Lung (tissue), 12 donors: ENCODE measurements around the gene CNKSR1. TPM values are rescaled to one million over a fixed set of nuclear protein-coding genes. Genes with fewer than 3 reads are reported as not detected.

Source experiments
- ATAC-seq: fragments of 200-7000 bp; cut with Tn5 transposase; one replicate; pipeline ENCODE4 v1.9.1; 2020; ENCODE audit warnings: moderate number of reproducible peaks; ENCODE audit not compliant: insufficient read depth, low FRiP score
- DNase-seq, 3 donors: peaks; one replicate each; pipeline ENCODE4 v3.0.0-alpha.2; 2013 to 2017
- H3K27ac ChIP-seq, 2 donors: one replicate each; pipeline ENCODE4 v1.5.1; 2013; ENCODE audit warnings: mild to moderate bottlenecking in 2 of 2, moderate library complexity in 2 of 2, control low read depth in 1 of 2, inconsistent platforms in 1 of 2, low read depth in 1 of 2, low read length in 1 of 2
- H3K27me3 ChIP-seq, 3 donors: one replicate each; pipeline ENCODE4 v1.5.1; 2013; ENCODE audit warnings: low read length in 2 of 3; ENCODE audit not compliant: control insufficient read depth in 3 of 3, insufficient read depth in 3 of 3
- H3K36me3 ChIP-seq, 4 donors: one replicate each; pipeline ENCODE4 v1.5.1; 2013; ENCODE audit warnings: low read length in 4 of 4, mild to moderate bottlenecking in 1 of 4, moderate library complexity in 1 of 4; ENCODE audit not compliant: control insufficient read depth in 4 of 4, insufficient read depth in 4 of 4
- H3K4me1 ChIP-seq, 5 donors: one replicate each; pipeline ENCODE4 v1.5.1; 2013; ENCODE audit warnings: low read length in 5 of 5, mild to moderate bottlenecking in 2 of 5, moderate library complexity in 1 of 5; ENCODE audit not compliant: control insufficient read depth in 5 of 5, insufficient read depth in 5 of 5
- H3K4me3 ChIP-seq: one replicate; pipeline ENCODE4 v1.5.1; 2013; ENCODE audit warnings: mild to moderate bottlenecking, control low read depth, moderate library complexity
- H3K9ac ChIP-seq, 2 donors: one replicate each; pipeline ENCODE4 v1.5.1; 2013; ENCODE audit warnings: low read length in 2 of 2, control low read depth in 1 of 2; ENCODE audit not compliant: insufficient read depth in 1 of 2
- H3K9me3 ChIP-seq, 4 donors: one replicate each; pipeline ENCODE4 v1.5.1; 2013; ENCODE audit warnings: low read length in 3 of 4, mild to moderate bottlenecking in 1 of 4, moderate library complexity in 1 of 4; ENCODE audit not compliant: control insufficient read depth in 4 of 4, insufficient read depth in 3 of 4
- WGBS, 2 donors: extraction: QIAGEN DNeasy Blood & Tissue Kit; methylation state at CpG; one replicate each; pipeline ENCODE4 v1.1.7; 2013; 5-methylcytosine and 5-hydroxymethylcytosine counted together
- polyA plus RNA-seq, 2 donors: library from polyadenylated mRNA; stranded (reverse); fragments of 200-250 nt; gene quantifications; one replicate each; pipeline ENCODE4 v1.2.1, GENCODE V29; 2013
- total RNA-seq, 2 donors: library from RNA; depleted of rRNA in 1 of 2; stranded (reverse); fragments of >200 nt in 1 of 2; gene quantifications; one replicate each; pipeline ENCODE4 v1.2.1, GENCODE V29; 2014 to 2021
- TF ChIP-seq, protein P1 (sequence below): IDR thresholded peaks from 2 replicates; pipeline ENCODE4 v1.5.1; 2012; ENCODE audit warnings: mild to moderate bottlenecking; ENCODE audit errors: control extremely low read depth, extremely low read depth
- donor health status: control.
- donor health status: control.
- donor health status: Bipolar disorder and iron deficiency.
- donor health status: healthy.
- donor health status: DM: yes; HTN: yes; CAD: no.

The CNKSR1 gene
- total and polyA plus RNA-seq, 4 donors: 10.8 to 34.7 (median 28.3) TPM

GRCh38 chr1:26184883-26185282 is 7.6 kb downstream of the CNKSR1 start:
- H3K27ac ChIP-seq: no peak overlapping the region
- H3K27me3 ChIP-seq: no peaks in the 10 kb centered on the region
- H3K36me3 ChIP-seq: peaks cover 0 to 24% (median 0%) of the 10 kb centered on the region in 4 donors
- DNase-seq: no peak
- H3K4me3 ChIP-seq: no peak overlapping the region
- H3K9me3 ChIP-seq: no peaks in the 10 kb centered on the region
- H3K9ac ChIP-seq: no peak overlapping the region
- ATAC-seq: no peak
- TF ChIP-seq, protein P1, sequence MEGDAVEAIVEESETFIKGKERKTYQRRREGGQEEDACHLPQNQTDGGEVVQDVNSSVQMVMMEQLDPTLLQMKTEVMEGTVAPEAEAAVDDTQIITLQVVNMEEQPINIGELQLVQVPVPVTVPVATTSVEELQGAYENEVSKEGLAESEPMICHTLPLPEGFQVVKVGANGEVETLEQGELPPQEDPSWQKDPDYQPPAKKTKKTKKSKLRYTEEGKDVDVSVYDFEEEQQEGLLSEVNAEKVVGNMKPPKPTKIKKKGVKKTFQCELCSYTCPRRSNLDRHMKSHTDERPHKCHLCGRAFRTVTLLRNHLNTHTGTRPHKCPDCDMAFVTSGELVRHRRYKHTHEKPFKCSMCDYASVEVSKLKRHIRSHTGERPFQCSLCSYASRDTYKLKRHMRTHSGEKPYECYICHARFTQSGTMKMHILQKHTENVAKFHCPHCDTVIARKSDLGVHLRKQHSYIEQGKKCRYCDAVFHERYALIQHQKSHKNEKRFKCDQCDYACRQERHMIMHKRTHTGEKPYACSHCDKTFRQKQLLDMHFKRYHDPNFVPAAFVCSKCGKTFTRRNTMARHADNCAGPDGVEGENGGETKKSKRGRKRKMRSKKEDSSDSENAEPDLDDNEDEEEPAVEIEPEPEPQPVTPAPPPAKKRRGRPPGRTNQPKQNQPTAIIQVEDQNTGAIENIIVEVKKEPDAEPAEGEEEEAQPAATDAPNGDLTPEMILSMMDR: no peak
- WGBS, 2 donors: 95 to 96% methylated on average over 21 of the region's 21 CpGs
- H3K4me1 ChIP-seq: no peaks in the 10 kb centered on the region

DNA sequence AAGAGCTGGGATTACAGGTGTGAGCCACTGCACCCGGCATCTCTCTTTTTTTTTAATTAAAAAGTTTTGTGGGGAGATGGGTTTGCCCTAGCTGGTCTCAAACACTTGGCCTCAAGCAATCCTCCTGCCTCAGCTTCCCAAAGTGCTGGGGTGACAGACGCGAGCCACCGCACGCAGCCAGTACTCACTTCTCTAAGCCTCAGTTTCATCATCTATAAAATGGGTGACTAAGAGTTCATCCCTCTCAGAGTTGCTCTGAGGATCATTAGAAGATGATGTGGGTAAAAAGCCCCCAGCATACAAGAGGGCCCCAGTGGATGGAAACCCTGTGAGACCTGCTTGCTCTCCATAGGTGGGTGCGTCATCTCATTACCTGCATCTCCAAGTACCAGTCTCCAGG is 10.6 kb downstream of the CNKSR1 start:
- Histone ChIP-seq H3K4me3 (no peak overlapping the region), H3K27ac (no peak overlapping the region), H3K36me3 (peaks cover 0 to 14% (median 0%) of the 10 kb centered on the region in 4 donors), H3K4me1 (no peaks in the 10 kb centered on the region), H3K9ac (no peak overlapping the region), H3K27me3 (no peaks in the 10 kb centered on the region), H3K9me3 (no peaks in the 10 kb centered on the region)
- ATAC-seq (no peak), DNase-seq (no peak)
- 92 to 94% methylated on average over 6 of the region's 6 CpGs for WGBS, 2 donors
- TF ChIP-seq, protein P1: no peak

GRCh38 chr1:26188477-26188876 is 11.2 kb downstream of the CNKSR1 start:
- TF ChIP-seq, protein P1: no peak
- H3K27me3 ChIP-seq: no peaks in the 10 kb centered on the region
- no peak for ATAC-seq
- H3K9ac ChIP-seq: no peak overlapping the region
- peaks cover 0 to 10% (median 0%) of the 10 kb centered on the region in 4 donors for H3K36me3 ChIP-seq
- DNase-seq: no peak
- no peak overlapping the region for H3K4me3 ChIP-seq
- no peak overlapping the region for H3K27ac ChIP-seq
- H3K4me1 ChIP-seq: no peaks in the 10 kb centered on the region
- WGBS, 2 donors: 95 to 96% methylated on average over 8 of the region's 8 CpGs
- no peaks in the 10 kb centered on the region for H3K9me3 ChIP-seq

DNA sequence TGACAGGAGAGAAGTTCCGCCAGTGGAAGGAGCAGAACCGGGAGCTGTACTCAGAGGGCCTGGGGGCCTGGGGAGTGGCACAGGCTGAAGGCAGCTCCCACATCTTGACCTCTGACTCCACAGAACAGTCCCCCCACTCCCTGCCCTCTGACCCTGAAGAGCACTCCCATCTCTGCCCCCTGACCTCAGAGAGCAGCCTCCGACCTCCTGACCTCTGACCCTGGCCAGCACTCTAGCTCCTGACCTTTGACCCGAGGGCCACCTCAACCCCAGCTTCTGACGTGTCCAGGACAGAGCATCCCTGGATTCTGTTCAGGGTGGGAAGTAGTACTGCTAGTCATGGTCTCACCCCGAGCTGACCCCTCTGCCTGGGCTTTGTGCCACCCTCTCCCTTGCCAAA is 12.0 kb downstream of the CNKSR1 start:
- DNase-seq (no peak), ATAC-seq (no peak)
- Histone ChIP-seq H3K36me3 (peaks cover 0 to 5% (median 0%) of the 10 kb centered on the region in 4 donors), H3K27me3 (no peaks in the 10 kb centered on the region), H3K9ac (no peak overlapping the region), H3K4me1 (no peaks in the 10 kb centered on the region), H3K9me3 (no peaks in the 10 kb centered on the region), H3K27ac (no peak overlapping the region), H3K4me3 (no peak overlapping the region)
- TF ChIP-seq, protein P1: no peak
- 84 to 91% methylated on average over 6 of the region's 6 CpGs for whole genome bisulfite sequencing, 2 donors
